HL-60 (cell line): ENCODE results near the gene P2RY12.
A peak's percentile ranks its signal among the peaks of the same experiment; 100 is the strongest.

Source experiments
- DNase-seq, 2 experiments: peaks; one replicate each; pipeline ENCODE4 v3.0.0-alpha.2; 2010 to 2020; ENCODE audit warnings: low read depth in 1 of 2, low spot score in 1 of 2
- H3K27ac ChIP-seq: fragments of 250-450 bp; sonication (Bioruptor Pico); replicated peaks from 2 replicates; pipeline ENCODE4 v1.5.1; 2020; ENCODE audit warnings: mild to moderate bottlenecking, moderate library complexity
- H3K27me3 ChIP-seq: fragments of 250-450 bp; sonication (Bioruptor Pico); 2 replicates; pipeline ENCODE4 v1.5.1; 2021; ENCODE audit warnings: mild to moderate bottlenecking, moderate library complexity; ENCODE audit not compliant: insufficient read depth, poor library complexity, severe bottlenecking
- H3K4me3 ChIP-seq: replicated peaks from 2 replicates; pipeline ENCODE4 v1.5.1; 2011; ENCODE audit warnings: mild to moderate bottlenecking, control low read depth, low read length; ENCODE audit not compliant: insufficient read depth
- GABPA ChIP-seq: IDR thresholded peaks from 2 replicates; pipeline ENCODE4 v1.6.1; 2012; ENCODE audit warnings: low read depth
- POLR2AphosphoS5 ChIP-seq: IDR thresholded peaks from 2 replicates; pipeline ENCODE4 v1.6.1; 2012; ENCODE audit warnings: low read depth
- SPI1 ChIP-seq: IDR thresholded peaks from 2 replicates; pipeline ENCODE4 v1.6.1; 2012; ENCODE audit warnings: low read depth, mild to moderate bottlenecking, borderline replicate concordance
- long read RNA-seq: library from polyadenylated mRNA; unstranded; transcript quantifications from one replicate; pipeline ENCODE4 v2.0.0, GENCODE V29; 2020
- TF ChIP-seq, protein P1 (sequence below): IDR thresholded peaks from one replicate; pipeline ENCODE4 v1.5.1; 2011; ENCODE audit warnings: low read length, control low read depth, inconsistent platforms; ENCODE audit not compliant: insufficient read depth
- TF ChIP-seq, protein P2 (sequence below): IDR thresholded peaks from 2 replicates; pipeline ENCODE4 v1.6.1; 2012; ENCODE audit warnings: low read depth; ENCODE audit not compliant: insufficient replicate concordance

P2RY12 gene
- long read RNA-seq, result 0 reads

DNA sequence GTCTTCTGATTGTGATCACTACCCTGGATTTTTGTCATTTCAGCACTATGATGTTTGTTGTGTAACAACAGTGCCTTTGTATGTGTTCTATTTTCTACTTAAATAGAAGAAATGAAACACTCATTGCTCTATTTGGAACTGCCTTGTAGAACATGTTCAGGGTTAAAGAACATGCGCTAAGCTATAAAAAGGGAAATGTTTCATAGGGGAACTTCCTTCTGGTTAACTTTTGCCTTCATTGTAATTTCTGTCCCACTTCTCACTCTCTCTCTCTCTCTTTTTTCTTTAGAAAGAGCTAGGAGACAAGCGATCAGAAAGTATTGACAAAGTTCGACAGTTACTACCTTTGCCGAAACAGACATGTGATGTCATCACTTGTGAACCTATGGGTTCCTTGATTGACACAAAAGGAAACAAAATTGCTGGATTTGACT, at the start of gene P2RY12:
TSS of gene P2RY12 (minus strand) at position 13 of the 434 bp plus-strand sequence. CDS start 45,908 bp downstream, outside the sequence.
- no peak within 1 kb of the TSS for H3K4me3 ChIP-seq
- peak within 1 kb of the TSS; percentile 7; the same call in 1 of the 2 replicates for H3K27ac ChIP-seq

DNA sequence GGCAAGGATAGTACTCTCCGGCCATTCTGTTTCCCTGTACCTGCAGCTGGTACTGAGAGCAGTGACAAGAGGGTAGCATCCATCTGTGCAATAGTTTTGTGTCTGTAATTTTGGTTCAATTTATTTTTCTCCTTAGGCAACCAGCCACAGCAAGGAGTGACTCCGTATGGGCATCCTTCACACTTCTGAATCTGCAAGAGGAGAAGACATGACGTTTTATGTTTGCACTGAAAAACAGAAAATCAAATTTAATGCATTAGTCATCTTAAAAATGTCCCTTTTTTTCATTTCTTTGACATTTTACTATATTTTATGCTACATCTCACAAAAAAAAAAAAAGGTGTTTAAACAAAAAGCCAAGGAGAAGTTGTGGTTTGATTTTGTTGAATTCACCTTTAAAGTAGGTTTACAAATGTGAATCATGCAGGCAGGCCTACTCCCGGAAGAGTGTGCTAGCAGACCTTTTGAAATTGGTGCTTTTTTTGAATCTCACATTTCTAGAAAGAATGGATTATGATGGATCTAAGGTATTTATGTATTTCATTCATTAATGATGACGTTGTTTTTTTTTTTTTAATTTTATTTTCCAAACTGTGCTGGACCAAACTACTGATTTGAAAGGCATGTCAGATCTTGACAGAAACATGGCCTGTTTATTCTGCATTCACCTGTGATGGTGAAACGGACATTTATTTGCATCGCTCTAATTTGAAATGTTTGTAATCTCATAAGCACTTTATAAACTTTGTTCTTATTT, 48.2 kb upstream of the P2RY12 start:
- Histone ChIP-seq H3K27ac (no peak overlapping the region), H3K27me3 (no peaks in the 10 kb centered on the region), H3K4me3 (no peak overlapping the region)
- DNase-seq, result no peak
- TF ChIP-seq POLR2AphosphoS5 (no peak), SPI1 (no peak), GABPA (no peak)
- TF ChIP-seq, protein P1, sequence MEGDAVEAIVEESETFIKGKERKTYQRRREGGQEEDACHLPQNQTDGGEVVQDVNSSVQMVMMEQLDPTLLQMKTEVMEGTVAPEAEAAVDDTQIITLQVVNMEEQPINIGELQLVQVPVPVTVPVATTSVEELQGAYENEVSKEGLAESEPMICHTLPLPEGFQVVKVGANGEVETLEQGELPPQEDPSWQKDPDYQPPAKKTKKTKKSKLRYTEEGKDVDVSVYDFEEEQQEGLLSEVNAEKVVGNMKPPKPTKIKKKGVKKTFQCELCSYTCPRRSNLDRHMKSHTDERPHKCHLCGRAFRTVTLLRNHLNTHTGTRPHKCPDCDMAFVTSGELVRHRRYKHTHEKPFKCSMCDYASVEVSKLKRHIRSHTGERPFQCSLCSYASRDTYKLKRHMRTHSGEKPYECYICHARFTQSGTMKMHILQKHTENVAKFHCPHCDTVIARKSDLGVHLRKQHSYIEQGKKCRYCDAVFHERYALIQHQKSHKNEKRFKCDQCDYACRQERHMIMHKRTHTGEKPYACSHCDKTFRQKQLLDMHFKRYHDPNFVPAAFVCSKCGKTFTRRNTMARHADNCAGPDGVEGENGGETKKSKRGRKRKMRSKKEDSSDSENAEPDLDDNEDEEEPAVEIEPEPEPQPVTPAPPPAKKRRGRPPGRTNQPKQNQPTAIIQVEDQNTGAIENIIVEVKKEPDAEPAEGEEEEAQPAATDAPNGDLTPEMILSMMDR, result no peak
- TF ChIP-seq, protein P2, sequence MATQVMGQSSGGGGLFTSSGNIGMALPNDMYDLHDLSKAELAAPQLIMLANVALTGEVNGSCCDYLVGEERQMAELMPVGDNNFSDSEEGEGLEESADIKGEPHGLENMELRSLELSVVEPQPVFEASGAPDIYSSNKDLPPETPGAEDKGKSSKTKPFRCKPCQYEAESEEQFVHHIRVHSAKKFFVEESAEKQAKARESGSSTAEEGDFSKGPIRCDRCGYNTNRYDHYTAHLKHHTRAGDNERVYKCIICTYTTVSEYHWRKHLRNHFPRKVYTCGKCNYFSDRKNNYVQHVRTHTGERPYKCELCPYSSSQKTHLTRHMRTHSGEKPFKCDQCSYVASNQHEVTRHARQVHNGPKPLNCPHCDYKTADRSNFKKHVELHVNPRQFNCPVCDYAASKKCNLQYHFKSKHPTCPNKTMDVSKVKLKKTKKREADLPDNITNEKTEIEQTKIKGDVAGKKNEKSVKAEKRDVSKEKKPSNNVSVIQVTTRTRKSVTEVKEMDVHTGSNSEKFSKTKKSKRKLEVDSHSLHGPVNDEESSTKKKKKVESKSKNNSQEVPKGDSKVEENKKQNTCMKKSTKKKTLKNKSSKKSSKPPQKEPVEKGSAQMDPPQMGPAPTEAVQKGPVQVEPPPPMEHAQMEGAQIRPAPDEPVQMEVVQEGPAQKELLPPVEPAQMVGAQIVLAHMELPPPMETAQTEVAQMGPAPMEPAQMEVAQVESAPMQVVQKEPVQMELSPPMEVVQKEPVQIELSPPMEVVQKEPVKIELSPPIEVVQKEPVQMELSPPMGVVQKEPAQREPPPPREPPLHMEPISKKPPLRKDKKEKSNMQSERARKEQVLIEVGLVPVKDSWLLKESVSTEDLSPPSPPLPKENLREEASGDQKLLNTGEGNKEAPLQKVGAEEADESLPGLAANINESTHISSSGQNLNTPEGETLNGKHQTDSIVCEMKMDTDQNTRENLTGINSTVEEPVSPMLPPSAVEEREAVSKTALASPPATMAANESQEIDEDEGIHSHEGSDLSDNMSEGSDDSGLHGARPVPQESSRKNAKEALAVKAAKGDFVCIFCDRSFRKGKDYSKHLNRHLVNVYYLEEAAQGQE, result no peak

More for the DNA sequence above, at the start of gene P2RY12:
- DNase-seq, result no peak
- H3K27me3 ChIP-seq, result no peaks in the 10 kb centered on the region
- peak; percentile 58; the same call in 1 of the 2 replicates for TF ChIP-seq SPI1
- TF ChIP-seq, protein P1, result no peak

DNA sequence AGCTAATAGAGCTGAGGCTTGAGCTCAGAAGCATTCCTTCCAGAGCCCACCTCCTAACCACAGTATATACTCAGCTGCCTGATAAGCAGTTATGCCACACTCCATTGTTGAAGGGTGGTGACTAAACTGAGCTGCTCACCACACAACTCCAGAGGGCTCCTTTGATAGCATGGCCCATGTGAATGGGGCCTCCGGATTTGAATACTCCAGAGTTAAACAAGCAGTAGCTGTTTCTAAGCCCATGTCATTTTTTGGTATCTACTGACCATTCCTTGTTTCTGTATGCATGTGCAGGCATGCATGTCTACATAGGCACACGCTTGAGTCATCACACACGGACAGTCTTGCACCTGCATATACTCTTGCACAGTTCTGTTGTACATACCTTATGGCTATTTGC, 47.4 kb upstream of the P2RY12 start:
- no peak for DNase-seq
- Histone ChIP-seq H3K4me3 (no peak overlapping the region), H3K27ac (no peak overlapping the region), H3K27me3 (no peaks in the 10 kb centered on the region)
- TF ChIP-seq POLR2AphosphoS5 (no peak), GABPA (no peak), SPI1 (no peak)
- TF ChIP-seq, protein P1, result no peak
- TF ChIP-seq, protein P2, result no peak
